Skeletal muscle tissue (tissue), 4 donors: ENCODE results near the gene PHF14. TPM values are rescaled to one million over a fixed set of nuclear protein-coding genes. Genes with fewer than 3 reads are reported as not detected.
"Not testable (repeated sequence)": the region's sequence is repeated elsewhere in the genome, so short reads cannot be mapped to it uniquely, and the experiment has no call there.

ENCODE experiments used
- H3K27ac ChIP-seq: one replicate; pipeline ENCODE4 v1.7.0; 2013; ENCODE audit warnings: mild to moderate bottlenecking, low read depth, low read length, inconsistent platforms
- H3K27me3 ChIP-seq, 3 donors: one replicate each; pipeline ENCODE4 v1.7.0; 2013; ENCODE audit warnings: low read length in 3 of 3; ENCODE audit not compliant: control insufficient read depth in 3 of 3, insufficient read depth in 3 of 3
- H3K36me3 ChIP-seq, 3 donors: one replicate each; pipeline ENCODE4 v1.7.0; 2013; ENCODE audit warnings: low read length in 3 of 3; ENCODE audit not compliant: control insufficient read depth in 3 of 3, insufficient read depth in 3 of 3
- H3K4me1 ChIP-seq, 3 donors: one replicate each; pipeline ENCODE4 v1.7.0; 2013; ENCODE audit warnings: low read length in 3 of 3, mild to moderate bottlenecking in 3 of 3; ENCODE audit not compliant: control insufficient read depth in 3 of 3, insufficient read depth in 3 of 3
- H3K4me3 ChIP-seq, 3 donors: one replicate each; pipeline ENCODE4 v1.7.0; 2013; ENCODE audit warnings: low read length in 3 of 3
- H3K9ac ChIP-seq, 3 donors: one replicate each; pipeline ENCODE4 v1.7.0; 2013; ENCODE audit warnings: low read length in 3 of 3, mild to moderate bottlenecking in 3 of 3, moderate library complexity in 2 of 3, low read depth in 1 of 3
- H3K9me3 ChIP-seq, 3 donors: one replicate each; pipeline ENCODE4 v1.7.0; 2013; ENCODE audit warnings: low read length in 3 of 3; ENCODE audit not compliant: control insufficient read depth in 3 of 3
- total RNA-seq: library from RNA; depleted of rRNA; stranded (reverse); fragments of >200 nt; gene quantifications from one replicate; pipeline ENCODE4 v1.2.3, GENCODE V29; 2014
- donor health status: Osteomylitis.

PHF14 gene
- total RNA-seq, 1 donor from 2014 or later: 50.1 TPM

DNA sequence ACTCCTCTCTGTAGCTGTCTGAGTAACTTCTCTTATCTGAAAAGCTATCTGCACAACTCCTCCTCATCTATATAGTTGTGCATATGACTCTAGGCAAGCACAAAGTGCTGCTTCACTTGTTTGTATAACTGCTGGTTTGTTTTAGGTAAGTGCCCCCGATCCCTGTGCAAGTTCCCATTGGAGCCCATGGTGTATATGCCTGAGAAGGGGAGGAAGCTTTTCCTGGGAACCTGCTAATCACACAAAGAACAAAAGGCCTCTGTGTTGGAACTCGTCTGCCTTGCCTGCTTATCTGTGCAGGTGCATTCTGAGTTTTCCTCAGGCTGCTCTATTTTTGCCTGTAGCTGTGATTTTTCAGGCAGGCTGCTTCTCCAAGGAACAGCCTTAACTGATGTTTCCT lies 23.2 kb upstream of the PHF14 start:
- Histone ChIP-seq H3K9ac (no peak overlapping the region), H3K27ac (no peak overlapping the region), H3K9me3 (no peaks in the 10 kb centered on the region), H3K36me3 (no peaks in the 10 kb centered on the region), H3K27me3 (peaks cover 0 to 4% (median 0%) of the 10 kb centered on the region in 3 donors), H3K4me3 (no peak overlapping the region), H3K4me1 (no peaks in the 10 kb centered on the region)

DNA sequence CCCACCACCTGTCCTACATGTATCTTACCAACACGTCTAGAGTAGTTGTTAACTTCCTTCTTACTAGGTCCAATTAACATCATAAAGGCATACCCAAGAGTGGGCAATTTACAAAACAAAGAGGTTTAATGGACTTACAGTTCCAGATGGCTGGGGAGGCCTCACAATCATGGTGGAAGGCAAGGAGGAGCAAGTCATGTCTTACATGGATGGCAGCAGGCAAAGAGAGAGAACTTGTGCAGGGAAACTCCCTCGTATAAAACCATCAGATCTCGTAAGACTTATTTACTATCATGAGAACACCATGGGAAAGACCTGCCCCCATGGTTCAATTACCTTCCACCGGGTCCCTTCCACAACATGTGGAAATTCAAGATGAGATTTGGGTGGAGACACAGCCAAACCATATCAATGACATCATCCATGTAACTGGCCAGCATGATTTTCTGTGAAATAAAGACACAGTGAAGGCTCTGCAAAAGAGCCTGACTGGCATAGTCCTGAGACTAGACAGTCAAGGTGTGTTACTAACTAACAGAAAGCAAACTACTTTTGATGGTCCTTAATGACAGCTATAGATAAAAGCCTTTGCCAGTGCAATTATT lies 22.6 kb upstream of the PHF14 start:
- not testable (repeated sequence) for H3K4me3 ChIP-seq, H3K36me3 ChIP-seq, H3K9me3 ChIP-seq, H3K9ac ChIP-seq, H3K27me3 ChIP-seq, H3K4me1 ChIP-seq, H3K27ac ChIP-seq

GRCh38 chr7:10952588-10952987 lies 21.1 kb upstream of the PHF14 start:
- H3K27me3 ChIP-seq: peaks cover 0 to 4% (median 0%) of the 10 kb centered on the region in 3 donors
- H3K9me3 ChIP-seq: no peaks in the 10 kb centered on the region
- H3K4me1 ChIP-seq: no peaks in the 10 kb centered on the region
- no peaks in the 10 kb centered on the region for H3K36me3 ChIP-seq
- H3K27ac ChIP-seq: no peak overlapping the region
- H3K9ac ChIP-seq: no peak overlapping the region
- no peak overlapping the region for H3K4me3 ChIP-seq

- H3K4me1 ChIP-seq, H3K36me3 ChIP-seq, H3K9ac ChIP-seq, H3K4me3 ChIP-seq, H3K27me3 ChIP-seq, H3K27ac ChIP-seq, H3K9me3 ChIP-seq: not testable (repeated sequence)
Measured at GRCh38 chr7:10953078-10953750, 20.5 kb upstream of the PHF14 start.

- Histone ChIP-seq H3K9ac (no peak overlapping the region), H3K27ac (no peak overlapping the region)
Measured at GRCh38 chr7:10956528-10956927, 17.1 kb upstream of the PHF14 start.

GRCh38 chr7:10960242-10960641 lies 13.4 kb upstream of the PHF14 start:
- H3K4me1 ChIP-seq, H3K4me3 ChIP-seq, H3K9ac ChIP-seq, H3K36me3 ChIP-seq, H3K27me3 ChIP-seq, H3K9me3 ChIP-seq, H3K27ac ChIP-seq: not testable (repeated sequence)

More at GRCh38 chr7:10956528-10956927, 17.1 kb upstream of the PHF14 start:
- Histone ChIP-seq H3K4me1 (no peaks in the 10 kb centered on the region), H3K9me3 (peaks cover 0 to 5% (median 0%) of the 10 kb centered on the region in 3 donors), H3K36me3 (no peaks in the 10 kb centered on the region), H3K4me3 (no peak overlapping the region), H3K27me3 (no peaks in the 10 kb centered on the region)

- not testable (repeated sequence) for H3K4me3 ChIP-seq, H3K36me3 ChIP-seq, H3K9ac ChIP-seq, H3K4me1 ChIP-seq, H3K27me3 ChIP-seq, H3K27ac ChIP-seq, H3K9me3 ChIP-seq
Measured at GRCh38 chr7:10965016-10965415, 8.7 kb upstream of the PHF14 start.

DNA sequence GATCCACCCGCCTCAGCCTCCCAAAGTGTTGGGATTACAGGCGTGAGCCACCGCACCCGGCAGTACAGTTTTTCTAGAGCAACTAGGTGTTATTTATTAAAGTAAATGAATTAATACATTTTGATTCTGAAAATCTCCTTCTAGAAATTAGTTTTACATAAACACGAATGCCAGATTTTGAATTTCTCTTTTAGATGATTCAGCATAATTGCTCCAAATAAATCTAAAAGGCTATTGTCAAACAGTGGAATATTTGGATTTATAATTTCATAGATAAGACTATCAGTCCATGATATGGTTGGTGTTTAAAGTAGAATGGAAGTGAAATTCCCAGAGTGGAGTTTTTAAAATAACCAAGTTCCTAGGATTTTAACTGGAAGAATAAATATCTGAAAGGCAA lies 1.5 kb upstream of the PHF14 start:
- H3K27me3 ChIP-seq: no peaks in the 10 kb centered on the region

GRCh38 chr7:10973942-10974911 lies 555 bp downstream of the PHF14 start:
- no peaks in the 10 kb centered on the region for H3K36me3 ChIP-seq
- H3K9me3 ChIP-seq: no peaks in the 10 kb centered on the region
- peak overlapping the region; percentile 89 to 92 (median 91) for H3K4me3 ChIP-seq
- peak overlapping the region; percentile 76 to 88 (median 82) for H3K9ac ChIP-seq
- peak overlapping the region; percentile 46 for H3K27ac ChIP-seq
- no peaks in the 10 kb centered on the region for H3K27me3 ChIP-seq
- peaks cover 7 to 13% (median 7%) of the 10 kb centered on the region in 3 donors for H3K4me1 ChIP-seq

More for the DNA sequence above, 1.5 kb upstream of the PHF14 start:
- no peak overlapping the region for H3K27ac ChIP-seq
- H3K9me3 ChIP-seq: no peaks in the 10 kb centered on the region
- H3K4me3 ChIP-seq: no peak overlapping the region
- no peak overlapping the region for H3K9ac ChIP-seq
- H3K4me1 ChIP-seq: peaks cover 7 to 13% (median 7%) of the 10 kb centered on the region in 3 donors
- H3K36me3 ChIP-seq: no peaks in the 10 kb centered on the region

DNA sequence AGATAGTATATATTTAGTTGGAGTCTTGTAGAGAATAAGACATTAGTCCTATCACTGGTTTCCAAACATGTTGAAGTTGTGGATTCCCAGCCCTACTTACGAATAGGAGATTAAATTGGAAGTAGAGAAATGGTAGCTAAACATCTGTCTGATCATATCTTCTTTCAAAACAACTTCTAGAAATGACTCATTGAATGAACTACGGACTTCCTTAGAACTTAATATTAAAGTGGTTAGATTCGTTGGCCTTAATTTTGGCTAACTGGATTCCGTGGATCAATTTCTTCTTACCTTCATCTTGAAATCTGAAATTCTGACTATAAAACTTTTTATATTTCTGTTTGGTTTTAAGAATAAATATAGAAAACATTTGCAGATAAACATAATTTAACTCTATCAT lies 3.4 kb downstream of the PHF14 start:
- H3K36me3 ChIP-seq: no peaks in the 10 kb centered on the region

More for the DNA sequence above, 3.4 kb downstream of the PHF14 start:
- Histone ChIP-seq H3K9ac (no peak overlapping the region), H3K9me3 (no peaks in the 10 kb centered on the region), H3K27ac (no peak overlapping the region), H3K27me3 (no peaks in the 10 kb centered on the region), H3K4me3 (no peak overlapping the region), H3K4me1 (peaks cover 7 to 13% (median 7%) of the 10 kb centered on the region in 3 donors)
